ENCODE results near the gene SLC1A2.

Gene SLC1A2

GRCh38 chr11:35259529-35259928, 159.8 kb downstream of the SLC1A2 start:
- no peak for TF ChIP-seq CTCF (IDR thresholded peaks at IDR 0.05)

- TF ChIP-seq CTCF (IDR thresholded peaks at IDR 0.05): no peak
Measured at GRCh38 chr11:35257281-35257680, 162.1 kb downstream of the SLC1A2 start.

GRCh38 chr11:35256296-35256695, 163.1 kb downstream of the SLC1A2 start:
- TF ChIP-seq CTCF (IDR thresholded peaks at IDR 0.05): no peak

GRCh38 chr11:35255514-35255913, 163.8 kb downstream of the SLC1A2 start:
- TF ChIP-seq CTCF (IDR thresholded peaks at IDR 0.05): no peak

- no peak for TF ChIP-seq CTCF (IDR thresholded peaks at IDR 0.05)
Measured at GRCh38 chr11:35253237-35253636, 166.1 kb downstream of the SLC1A2 start.

- TF ChIP-seq CTCF (IDR thresholded peaks at IDR 0.05): no peak
Measured at GRCh38 chr11:35250621-35251020, 168.7 kb downstream of the SLC1A2 start.

GRCh38 chr11:35250192-35250591, 169.2 kb downstream of the SLC1A2 start:
- no peak for TF ChIP-seq CTCF (IDR thresholded peaks at IDR 0.05)

GRCh38 chr11:35248558-35249323, 170.6 kb downstream of the SLC1A2 start:
- TF ChIP-seq CTCF (IDR thresholded peaks at IDR 0.05): no peak

Data from LNCAP (cell line).